ENCODE data around the gene GNAI3. TPM values are rescaled to one million over a fixed set of nuclear protein-coding genes. Genes with fewer than 3 reads are reported as not detected.

The GNAI3 gene
- total and polyA plus RNA-seq, 10 of the 15 experiments (the other 5 are each of a cell fraction or from before 2014, with no cell fraction given): 5.9 to 13.8 (median 8.0) TPM

- TF ChIP-seq CHD2 (IDR thresholded peaks at IDR 0.05; ENCODE audit: borderline replicate concordance, low read depth, low read length): no peak
- TF ChIP-seq REST (IDR thresholded peaks at IDR 0.05; ENCODE audit: low read depth, low read length): no peak
- no peak for TF ChIP-seq CHD4 (IDR thresholded peaks at IDR 0.05)
- TF ChIP-seq, protein P1, sequence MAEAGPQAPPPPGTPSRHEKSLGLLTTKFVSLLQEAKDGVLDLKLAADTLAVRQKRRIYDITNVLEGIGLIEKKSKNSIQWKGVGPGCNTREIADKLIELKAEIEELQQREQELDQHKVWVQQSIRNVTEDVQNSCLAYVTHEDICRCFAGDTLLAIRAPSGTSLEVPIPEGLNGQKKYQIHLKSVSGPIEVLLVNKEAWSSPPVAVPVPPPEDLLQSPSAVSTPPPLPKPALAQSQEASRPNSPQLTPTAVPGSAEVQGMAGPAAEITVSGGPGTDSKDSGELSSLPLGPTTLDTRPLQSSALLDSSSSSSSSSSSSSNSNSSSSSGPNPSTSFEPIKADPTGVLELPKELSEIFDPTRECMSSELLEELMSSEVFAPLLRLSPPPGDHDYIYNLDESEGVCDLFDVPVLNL (IDR thresholded peaks at IDR 0.05; ENCODE audit: low read depth, low read length): no peak
- TF ChIP-seq, protein P2, sequence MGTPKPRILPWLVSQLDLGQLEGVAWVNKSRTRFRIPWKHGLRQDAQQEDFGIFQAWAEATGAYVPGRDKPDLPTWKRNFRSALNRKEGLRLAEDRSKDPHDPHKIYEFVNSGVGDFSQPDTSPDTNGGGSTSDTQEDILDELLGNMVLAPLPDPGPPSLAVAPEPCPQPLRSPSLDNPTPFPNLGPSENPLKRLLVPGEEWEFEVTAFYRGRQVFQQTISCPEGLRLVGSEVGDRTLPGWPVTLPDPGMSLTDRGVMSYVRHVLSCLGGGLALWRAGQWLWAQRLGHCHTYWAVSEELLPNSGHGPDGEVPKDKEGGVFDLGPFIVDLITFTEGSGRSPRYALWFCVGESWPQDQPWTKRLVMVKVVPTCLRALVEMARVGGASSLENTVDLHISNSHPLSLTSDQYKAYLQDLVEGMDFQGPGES (IDR thresholded peaks at IDR 0.05): no peak
- TF ChIP-seq CTCF (IDR thresholded peaks at IDR 0.05 in 2 of 3, conservative IDR thresholded peaks at IDR 0.05 in 1 of 3; ENCODE audit: control insufficient read depth in 2 of 3, extremely low read depth in 1 of 3, insufficient read depth in 1 of 3, low read depth in 3 of 3, low read length in 3 of 3): no peak
- peak; percentile 54 for TF ChIP-seq KLF5 (IDR thresholded peaks at IDR 0.05; ENCODE audit: partially characterized antibody)
- TF ChIP-seq POU2F2 (IDR thresholded peaks at IDR 0.05; ENCODE audit: borderline replicate concordance, low read depth, low read length): 0 out of 3 replicates have a peak, but pooled peaks have one; percentile 17
- no peak for TF ChIP-seq RFX5 (IDR thresholded peaks at IDR 0.05; ENCODE audit: low read depth, low read length)
- TF ChIP-seq ZNF274 (IDR thresholded peaks at IDR 0.05; ENCODE audit: insufficient read depth, insufficient read length): no peak
- no peak for TF ChIP-seq RAD21 (IDR thresholded peaks at IDR 0.05; ENCODE audit: insufficient read depth, low read depth, low read length)
- no peak for TF ChIP-seq IRF4 (IDR thresholded peaks at IDR 0.05; ENCODE audit: low read depth, low read length)
- no peak for TF ChIP-seq SUPT20H (IDR thresholded peaks at IDR 0.05; ENCODE audit: borderline replicate concordance, control insufficient read depth, low read depth, low read length)
- TF ChIP-seq SPI1 (IDR thresholded peaks at IDR 0.05; ENCODE audit: borderline replicate concordance, insufficient read depth, low read depth, low read length): peak; percentile 30; the same call in 1 of the 2 replicates
- TF ChIP-seq RUNX3 (IDR thresholded peaks at IDR 0.05; ENCODE audit: low read length): peak; percentile 67
- no peak for TF ChIP-seq BMI1 (IDR thresholded peaks at IDR 0.05; ENCODE audit: borderline replicate concordance)
- no peak for TF ChIP-seq ETV6 (conservative IDR thresholded peaks at IDR 0.05 in 1 of 2, IDR thresholded peaks at IDR 0.05 in 1 of 2; ENCODE audit: borderline replicate concordance in 1 of 2, low read depth in 1 of 2)
- no peak for TF ChIP-seq NR2C2 (IDR thresholded peaks at IDR 0.05; ENCODE audit: borderline replicate concordance, control insufficient read depth, insufficient read length, low read depth)
- peak; percentile 82 for TF ChIP-seq POLR2AphosphoS5 (IDR thresholded peaks at IDR 0.05; ENCODE audit: low read length)
- no peak for TF ChIP-seq ZZZ3 (IDR thresholded peaks at IDR 0.05; ENCODE audit: control insufficient read depth, insufficient read length, low read depth)
Measured at GRCh38 chr1:109619576-109620400, 71.4 kb downstream of the GNAI3 start, which contains the start of the genes AMPD2 and GNAT2 (continued).
